Subcutaneous adipose tissue (tissue), 4 donors: Measurements from ENCODE around the gene RTKN. TPM values are rescaled to one million over a fixed set of nuclear protein-coding genes. Genes with fewer than 3 reads are reported as not detected.

Experiments used
- total RNA-seq, 4 donors: library from RNA; depleted of rRNA; stranded (reverse); fragments of >200 nt; gene quantifications; one replicate each; pipeline ENCODE4 v1.1.0, GENCODE V29; 2016
- TF ChIP-seq, protein P1 (sequence below): fragments of 450-650 bp; IDR thresholded peaks from one replicate; pipeline ENCODE4 v1.5.1; 2016; ENCODE audit warnings: low read depth, mild to moderate bottlenecking, control low read depth, antibody characterized with exemption, moderate library complexity

RTKN gene
- total RNA-seq, 4 donors from 2014 or later: 1.8 to 11.2 (median 8.2) TPM

DNA sequence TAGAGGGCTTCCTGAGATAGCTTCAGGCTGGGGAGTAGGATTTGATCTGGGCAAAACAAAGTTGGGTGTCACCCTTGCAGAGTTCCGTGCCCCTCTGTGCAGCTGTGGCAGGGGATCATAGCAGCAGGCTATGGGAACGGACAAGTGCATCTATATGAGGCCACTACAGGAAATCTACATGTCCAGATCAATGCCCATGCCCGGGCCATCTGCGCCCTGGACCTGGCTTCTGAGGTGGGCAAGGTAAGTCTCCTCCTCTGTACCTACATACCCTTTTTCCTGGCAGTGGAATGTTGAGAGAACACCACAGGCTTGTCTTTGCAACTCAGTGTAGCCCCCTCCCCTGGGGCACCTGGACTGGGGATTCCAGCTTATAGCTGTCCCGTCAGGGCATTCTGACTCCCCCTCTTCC is 16.7 kb downstream of the RTKN start:
- TF ChIP-seq, protein P1, sequence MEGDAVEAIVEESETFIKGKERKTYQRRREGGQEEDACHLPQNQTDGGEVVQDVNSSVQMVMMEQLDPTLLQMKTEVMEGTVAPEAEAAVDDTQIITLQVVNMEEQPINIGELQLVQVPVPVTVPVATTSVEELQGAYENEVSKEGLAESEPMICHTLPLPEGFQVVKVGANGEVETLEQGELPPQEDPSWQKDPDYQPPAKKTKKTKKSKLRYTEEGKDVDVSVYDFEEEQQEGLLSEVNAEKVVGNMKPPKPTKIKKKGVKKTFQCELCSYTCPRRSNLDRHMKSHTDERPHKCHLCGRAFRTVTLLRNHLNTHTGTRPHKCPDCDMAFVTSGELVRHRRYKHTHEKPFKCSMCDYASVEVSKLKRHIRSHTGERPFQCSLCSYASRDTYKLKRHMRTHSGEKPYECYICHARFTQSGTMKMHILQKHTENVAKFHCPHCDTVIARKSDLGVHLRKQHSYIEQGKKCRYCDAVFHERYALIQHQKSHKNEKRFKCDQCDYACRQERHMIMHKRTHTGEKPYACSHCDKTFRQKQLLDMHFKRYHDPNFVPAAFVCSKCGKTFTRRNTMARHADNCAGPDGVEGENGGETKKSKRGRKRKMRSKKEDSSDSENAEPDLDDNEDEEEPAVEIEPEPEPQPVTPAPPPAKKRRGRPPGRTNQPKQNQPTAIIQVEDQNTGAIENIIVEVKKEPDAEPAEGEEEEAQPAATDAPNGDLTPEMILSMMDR: no peak

DNA sequence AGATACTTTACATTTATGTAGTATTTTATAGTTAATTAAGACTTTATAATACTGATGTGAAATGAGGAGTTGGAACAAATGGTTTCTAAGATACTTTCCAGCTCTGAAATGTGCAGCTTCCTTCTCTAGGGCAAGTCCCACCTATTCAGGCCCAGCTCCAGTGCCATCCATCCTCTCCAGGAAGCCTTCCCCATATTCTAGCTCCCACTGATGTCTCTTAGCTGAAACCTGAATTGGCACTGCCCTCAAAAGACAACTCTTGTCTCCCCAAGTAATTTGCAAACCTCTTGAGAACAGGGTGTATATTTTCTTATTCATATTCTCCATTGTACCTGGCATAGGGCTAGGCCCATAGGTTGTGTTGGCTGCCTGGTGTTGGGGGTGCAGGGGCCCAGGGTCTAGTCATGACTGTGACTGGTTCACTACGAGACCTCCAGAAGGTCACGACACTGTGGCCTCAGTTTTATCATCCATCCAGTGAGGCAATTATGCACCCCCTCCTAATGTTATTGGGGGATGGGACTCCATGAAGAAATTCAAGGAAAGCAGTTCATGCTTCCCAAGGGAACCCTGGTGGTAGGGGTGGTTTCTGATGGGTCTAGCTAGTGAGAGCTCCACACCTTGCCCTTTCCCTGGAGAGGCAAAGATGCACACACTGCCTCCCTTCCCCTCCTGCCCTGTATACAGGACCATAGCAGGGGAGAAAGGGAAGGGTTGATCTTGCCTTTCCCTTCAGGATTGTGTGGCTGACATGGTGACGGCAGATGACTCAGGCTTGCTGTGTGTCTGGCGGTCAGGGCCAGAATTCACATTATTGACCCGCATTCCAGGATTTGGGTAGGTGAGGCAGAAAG is 17.4 kb downstream of the RTKN start:
- TF ChIP-seq, protein P1: no peak

DNA sequence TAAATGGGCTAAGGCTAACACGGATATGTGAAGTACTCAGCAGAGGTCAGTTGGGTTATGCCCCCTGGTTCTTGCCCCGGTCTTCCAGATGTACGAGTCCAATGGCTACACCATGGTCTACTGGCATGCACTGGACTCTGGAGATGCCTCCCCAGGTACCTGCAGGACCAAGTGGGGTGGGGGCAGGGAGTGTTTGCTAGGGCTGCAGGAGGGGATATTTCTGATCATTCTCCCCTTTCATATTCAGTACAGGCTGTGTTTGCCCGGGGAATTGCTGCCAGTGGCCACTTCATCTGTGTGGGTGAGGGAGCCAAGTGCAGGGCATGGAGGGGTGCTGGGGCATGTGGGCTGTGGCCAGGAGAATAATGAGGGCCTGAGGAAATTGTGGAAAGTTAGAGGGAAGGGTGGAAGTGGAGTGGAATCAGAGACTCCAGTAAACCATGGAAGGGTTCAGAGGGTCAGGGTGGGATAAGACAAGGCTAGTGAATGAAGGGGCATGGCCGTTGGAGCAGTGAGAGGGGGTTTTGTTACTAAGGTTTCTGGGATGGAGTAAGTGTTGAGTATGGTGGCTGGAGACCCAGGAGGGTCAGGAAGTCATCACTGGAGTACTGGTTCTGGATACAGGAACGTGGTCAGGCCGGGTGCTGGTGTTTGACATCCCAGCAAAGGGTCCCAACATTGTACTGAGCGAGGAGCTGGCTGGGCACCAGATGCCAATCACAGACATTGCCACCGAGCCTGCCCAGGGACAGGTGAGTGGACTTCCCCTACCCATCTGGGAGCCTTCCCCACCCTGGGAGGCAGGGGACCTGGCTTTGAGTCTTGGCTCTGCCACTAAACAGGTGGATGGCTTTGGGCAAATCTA is 18.3 kb downstream of the RTKN start:
- TF ChIP-seq, protein P1: no peak

DNA sequence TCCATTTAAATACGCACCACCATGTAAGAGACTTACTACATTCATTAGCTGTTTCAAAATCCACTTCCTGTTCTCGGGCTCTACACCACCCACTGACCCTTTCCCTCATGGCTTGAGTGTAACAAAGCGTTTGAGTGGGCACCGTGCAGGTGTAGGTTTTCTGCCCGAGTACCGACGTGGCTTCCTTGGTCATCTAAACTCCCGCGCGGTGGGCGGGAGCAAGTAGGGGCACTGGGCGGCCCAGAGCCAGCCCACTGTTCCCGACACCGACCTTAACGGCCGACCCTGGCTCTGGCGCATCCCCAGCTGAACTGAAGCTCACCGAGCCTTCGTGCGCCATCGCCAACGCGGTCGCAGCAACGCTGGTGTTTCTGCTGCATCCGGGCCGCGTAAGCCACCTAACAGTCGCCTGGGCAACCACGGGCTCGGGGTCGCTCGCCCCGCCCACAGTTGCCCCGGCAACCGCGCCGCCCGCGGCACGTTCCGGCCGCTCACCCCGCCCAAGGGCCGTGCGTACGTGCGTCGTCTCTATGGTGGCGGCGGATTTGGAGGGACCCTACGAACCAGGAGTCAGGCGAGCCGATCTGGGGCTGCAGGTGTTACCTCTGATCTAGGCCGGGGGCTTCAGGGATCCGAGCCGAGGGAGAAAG is 20.4 kb downstream of the RTKN start, which contains the start of the genes C2orf81 and WDR54:
Gene C2orf81 (minus strand): TSS at position 399 of the 650 bp plus-strand sequence. CDS start 59 bp downstream, at position 340.
Gene WDR54 (plus strand): TSS at position 510 of the 650 bp plus-strand sequence. CDS start 424 bp downstream, outside the sequence.
- TF ChIP-seq, protein P1: no peak

DNA sequence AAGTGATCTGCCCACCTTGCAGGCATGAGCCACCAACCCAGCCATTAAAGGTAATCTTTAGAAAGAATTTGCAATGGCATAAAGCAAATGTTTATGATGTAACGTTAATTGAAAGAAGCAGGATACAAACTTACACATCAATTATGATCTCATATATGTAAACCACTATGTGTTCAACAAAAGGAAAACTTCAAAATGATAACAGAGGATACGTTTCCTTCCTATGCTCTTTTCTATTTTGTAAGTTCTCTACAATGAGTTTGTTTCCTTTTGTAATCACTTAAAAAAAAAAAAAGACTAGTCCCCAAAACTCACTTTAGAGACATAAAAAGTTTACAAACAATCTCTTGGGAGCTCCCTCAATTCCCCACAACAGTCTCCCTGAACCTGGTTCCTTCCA is 21.7 kb downstream of the RTKN start:
- TF ChIP-seq, protein P1: no peak

DNA sequence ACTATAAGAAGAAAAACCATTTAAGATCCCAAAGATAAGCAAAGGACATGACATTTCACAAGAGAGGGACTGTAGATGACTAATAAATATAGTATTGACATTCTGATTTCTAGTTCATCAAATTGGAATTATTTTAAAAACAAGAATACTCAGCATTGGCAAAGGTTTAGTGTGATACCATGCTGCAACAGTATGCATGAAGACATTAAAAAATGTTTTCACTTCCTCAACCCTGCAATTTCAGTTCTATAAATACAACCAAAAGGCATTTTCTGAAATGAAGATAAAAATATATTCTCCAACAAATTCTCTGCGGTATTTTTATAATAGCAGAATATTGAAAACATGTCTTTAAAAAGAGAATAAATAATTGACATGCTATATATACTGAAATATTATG is 22.4 kb downstream of the RTKN start:
- TF ChIP-seq, protein P1: no peak

DNA sequence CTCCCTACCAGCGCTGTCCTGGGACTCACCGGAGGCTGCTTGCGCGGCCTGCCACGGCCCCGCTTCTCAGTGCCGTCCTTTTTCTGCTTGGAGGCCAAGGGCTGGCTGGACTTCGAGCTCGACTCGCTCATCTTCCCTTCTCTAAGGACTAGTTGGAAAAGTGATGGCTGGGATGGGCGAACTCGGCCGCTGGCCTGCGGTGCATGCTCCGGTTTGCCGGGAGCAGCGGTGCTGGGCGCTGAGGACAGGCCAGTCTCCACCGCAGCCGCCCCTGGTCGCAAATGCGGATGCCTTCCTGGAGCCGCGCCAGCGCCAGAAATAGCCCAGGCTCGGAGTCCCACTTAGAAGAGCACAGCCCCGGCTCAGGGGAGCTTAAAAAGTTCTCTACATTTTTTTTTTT is 23.4 kb downstream of the RTKN start:
- TF ChIP-seq, protein P1: no peak
